PC-9 (cell line): ENCODE data around the gene DNAJC21.

Experiments used
- CTCF ChIP-seq: fragments of 200-600 bp; sonication (generic); conservative IDR thresholded peaks from 2 replicates; pipeline ENCODE4 v1.6.1; 2017; ENCODE audit warnings: mixed run types, antibody characterized with exemption, mild to moderate bottlenecking, moderate library complexity
- EZH2 ChIP-seq: fragments of 200-600 bp; sonication (generic); IDR thresholded peaks from 2 replicates; pipeline ENCODE4 v1.8.0; 2017; ENCODE audit warnings: antibody characterized with exemption, low read depth

- no peak for TF ChIP-seq CTCF
- no peak for TF ChIP-seq EZH2
These were observed 26.1 kb upstream of the DNAJC21 start for GRCh38 chr5:34903260-34903659.
